ENCODE data around the gene YJU2. TPM values are rescaled to one million over a fixed set of nuclear protein-coding genes. Genes with fewer than 3 reads are reported as not detected.
"Not testable (repeated sequence)": the region's sequence is repeated elsewhere in the genome, so short reads cannot be mapped to it uniquely, and the experiment has no call there.

Gene YJU2
- total RNA-seq, 1 experiment from 2014 or later: 26.9 TPM

DNA sequence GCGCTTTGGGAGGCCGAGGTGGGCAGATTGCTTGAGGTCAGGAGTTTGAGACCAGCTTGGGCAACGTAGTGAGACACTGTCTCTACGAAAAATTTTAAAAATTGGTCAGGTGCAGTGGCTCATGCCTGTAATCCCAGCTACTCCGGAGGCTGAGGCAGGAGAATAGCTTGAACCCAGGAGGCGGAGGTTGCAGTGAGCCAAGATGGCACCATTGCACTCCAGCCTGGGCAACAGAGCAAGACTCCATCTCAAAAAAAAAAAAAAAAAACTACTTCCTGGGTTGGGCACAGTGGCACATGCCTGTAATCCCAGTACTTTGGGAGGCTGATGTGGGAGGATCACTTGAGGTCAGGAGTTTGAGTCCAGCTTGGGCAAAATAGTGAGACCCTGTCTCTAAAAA is 15.4 kb upstream of the YJU2 start:
- CTCF ChIA-PET: interaction anchor here (1.2 to 1.6 kb wide), 3 partner anchors 11 to 25 kb away, joined by 4 to 7 read pairs (median 4); partner anchors contain the start of gene YJU2
- peaks cover 7 to 25% of the 10 kb centered on the region in 2 experiments; a peak in 3 of 4 replicates for H3K4me1 ChIP-seq (ENCODE audit: control insufficient read depth in 1 of 2, insufficient read depth in 2 of 2, low read length in 2 of 2)
- H3K4me3 ChIP-seq (replicated peaks in 1 of 2; ENCODE audit: low read depth in 1 of 2, low read length in 2 of 2); H3K36me3 ChIP-seq (ENCODE audit: control insufficient read depth in 1 of 2, insufficient read depth in 2 of 2, low read length in 2 of 2); H3K9me3 ChIP-seq (ENCODE audit: control insufficient read depth in 1 of 2, insufficient read depth in 1 of 2, low read depth in 1 of 2, low read length in 2 of 2); ATAC-seq; H3K9me2 ChIP-seq (ENCODE audit: insufficient read depth); H3K9ac ChIP-seq (ENCODE audit: low read length); H3K4me2 ChIP-seq (ENCODE audit: low read length); H3K27me3 ChIP-seq (ENCODE audit: insufficient read depth, low read length); H2AFZ ChIP-seq (ENCODE audit: low read depth, low read length, poor library complexity, severe bottlenecking); H3K27ac ChIP-seq (ENCODE audit: low read depth, low read length); DNase-seq (ENCODE audit: low read depth, low spot score); POLR2A ChIA-PET; BruUV-seq (replicated peaks); intact Hi-C loops (cut with micrococcal nuclease); H3K79me2 ChIP-seq (ENCODE audit: insufficient read depth, low read length); H4K20me1 ChIP-seq (ENCODE audit: insufficient read depth): not testable (repeated sequence)
- RAD21 ChIA-PET (ENCODE audit: low non-redundant PET in 1 of 2, low total read pairs in 2 of 2, uncharacterized antibody in 2 of 2, unreplicated experiment in 2 of 2): interaction anchor here in 1 of 2 experiments (0.6 kb wide), 1 partner anchor 92 kb away, joined by 4 read pairs; no protein-coding TSS in a partner anchor

DNA sequence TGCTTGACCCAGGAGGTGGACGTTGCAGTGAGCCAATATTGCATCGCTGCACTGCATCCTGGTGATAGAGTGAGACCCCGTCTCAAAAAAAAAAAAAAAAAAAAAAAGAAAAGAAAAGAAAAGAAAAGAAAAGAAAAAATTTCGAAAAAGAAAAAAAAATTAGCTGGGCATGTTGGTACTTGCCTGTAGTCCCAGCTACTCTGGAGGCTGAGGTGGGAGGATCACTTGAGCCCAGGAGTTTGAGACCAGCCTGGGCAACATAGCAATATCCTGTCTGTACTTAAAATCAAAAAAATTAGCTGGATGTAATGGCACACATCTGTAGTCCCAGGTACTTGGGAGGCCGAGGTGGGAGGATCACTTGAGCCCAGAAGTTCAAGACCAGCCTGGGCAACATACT is 14.7 kb upstream of the YJU2 start:
- H3K27me3 ChIP-seq (ENCODE audit: insufficient read depth, low read length); H3K36me3 ChIP-seq (ENCODE audit: control insufficient read depth in 1 of 2, insufficient read depth in 2 of 2, low read length in 2 of 2); ATAC-seq; H3K27ac ChIP-seq (ENCODE audit: low read depth, low read length); H2AFZ ChIP-seq (ENCODE audit: low read depth, low read length, poor library complexity, severe bottlenecking); intact Hi-C loops (cut with micrococcal nuclease); DNase-seq (ENCODE audit: low read depth, low spot score); BruUV-seq (replicated peaks); H3K9me3 ChIP-seq (ENCODE audit: control insufficient read depth in 1 of 2, insufficient read depth in 1 of 2, low read depth in 1 of 2, low read length in 2 of 2); H3K79me2 ChIP-seq (ENCODE audit: insufficient read depth, low read length); H3K4me3 ChIP-seq (replicated peaks in 1 of 2; ENCODE audit: low read depth in 1 of 2, low read length in 2 of 2); H3K9ac ChIP-seq (ENCODE audit: low read length); H3K9me2 ChIP-seq (ENCODE audit: insufficient read depth); H4K20me1 ChIP-seq (ENCODE audit: insufficient read depth): not testable (repeated sequence)
- peaks cover 7 to 25% of the 10 kb centered on the region in 2 experiments; a peak in 3 of 4 replicates for H3K4me1 ChIP-seq (ENCODE audit: control insufficient read depth in 1 of 2, insufficient read depth in 2 of 2, low read length in 2 of 2)
- CTCF ChIA-PET: interaction anchor here (0.8 to 1.6 kb wide), 4 partner anchors 10 to 32 kb away, joined by 3 to 7 read pairs (median 4); partner anchors contain the start of gene YJU2
- POLR2A ChIA-PET: interaction anchor here (0.6 to 1.3 kb wide), 2 partner anchors 111 to 310 kb away, joined by 3 read pairs; no protein-coding TSS in a partner anchor
- RAD21 ChIA-PET (ENCODE audit: low non-redundant PET in 1 of 2, low total read pairs in 2 of 2, uncharacterized antibody in 2 of 2, unreplicated experiment in 2 of 2): interaction anchor here in 1 of 2 experiments (0.6 kb wide), 1 partner anchor 93 kb away, joined by 4 read pairs; no protein-coding TSS in a partner anchor
- peak overlapping the region; percentile 95 for H3K4me2 ChIP-seq (ENCODE audit: low read length)
